Measurements from ENCODE around the gene ODAD3.

DNA sequence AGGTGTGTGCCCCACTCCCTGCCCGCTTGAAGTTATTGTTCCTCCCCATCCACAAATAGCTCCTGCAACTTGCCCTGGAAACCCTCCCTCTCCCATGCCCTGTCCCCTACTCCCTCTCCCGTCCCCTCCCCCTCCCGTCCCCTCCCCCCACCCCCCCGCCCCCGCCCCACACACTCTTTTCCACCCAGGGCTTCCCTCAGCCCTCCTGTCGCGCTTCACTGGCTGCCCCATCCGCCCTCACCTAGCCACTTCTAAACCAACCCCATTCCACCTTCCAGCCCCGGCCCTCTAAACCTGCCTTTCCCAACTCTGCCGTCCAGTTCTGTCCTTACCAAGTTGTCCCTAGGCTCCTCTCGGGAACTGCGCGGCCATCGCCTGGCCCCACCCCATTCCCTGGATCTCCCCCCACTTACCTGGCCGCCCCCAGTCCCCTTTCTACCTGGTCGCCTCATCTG lies 16.8 kb downstream of the ODAD3 start:
- TF ChIP-seq CTCF (conservative IDR thresholded peaks at IDR 0.05) (no peak), EZH2 (IDR thresholded peaks at IDR 0.05; ENCODE audit: low read depth) (no peak)
